HG02970 (cell line): ENCODE measurements around the gene MOCS2.

ENCODE experiments used
- ATAC-seq: cut with Tn5 transposase; IDR thresholded peaks from one replicate; pipeline ENCODE4 v1.9.1; 2021; ENCODE audit warnings: mild to moderate bottlenecking, moderate library complexity, moderate number of reproducible peaks; ENCODE audit not compliant: unreplicated experiment, low FRiP score

MOCS2 gene

GRCh38 chr5:53055365-53055764 lies 54.2 kb downstream of the MOCS2 start:
- no peak for ATAC-seq

GRCh38 chr5:53053364-53053763 lies 56.2 kb downstream of the MOCS2 start:
- ATAC-seq = no peak

- ATAC-seq = no peak
These were observed 57.1 kb downstream of the MOCS2 start for GRCh38 chr5:53052499-53052898.

- ATAC-seq = no peak
These were observed 61.3 kb downstream of the MOCS2 start for GRCh38 chr5:53048248-53048647.
